UCSD-AML1 (cell line): ENCODE measurements around the gene HPSE2.
A peak's percentile ranks its signal among the peaks of the same experiment; 100 is the strongest.
"Not testable (repeated sequence)": the region's sequence is repeated elsewhere in the genome, so short reads cannot be mapped to it uniquely, and the experiment has no call there.

ENCODE experiments used
- DNase-seq: peaks from one replicate; lab custom pipeline; 2025; ENCODE audit not compliant: unreplicated experiment; lab: John Stamatoyannopoulos, UW

Gene HPSE2

DNA sequence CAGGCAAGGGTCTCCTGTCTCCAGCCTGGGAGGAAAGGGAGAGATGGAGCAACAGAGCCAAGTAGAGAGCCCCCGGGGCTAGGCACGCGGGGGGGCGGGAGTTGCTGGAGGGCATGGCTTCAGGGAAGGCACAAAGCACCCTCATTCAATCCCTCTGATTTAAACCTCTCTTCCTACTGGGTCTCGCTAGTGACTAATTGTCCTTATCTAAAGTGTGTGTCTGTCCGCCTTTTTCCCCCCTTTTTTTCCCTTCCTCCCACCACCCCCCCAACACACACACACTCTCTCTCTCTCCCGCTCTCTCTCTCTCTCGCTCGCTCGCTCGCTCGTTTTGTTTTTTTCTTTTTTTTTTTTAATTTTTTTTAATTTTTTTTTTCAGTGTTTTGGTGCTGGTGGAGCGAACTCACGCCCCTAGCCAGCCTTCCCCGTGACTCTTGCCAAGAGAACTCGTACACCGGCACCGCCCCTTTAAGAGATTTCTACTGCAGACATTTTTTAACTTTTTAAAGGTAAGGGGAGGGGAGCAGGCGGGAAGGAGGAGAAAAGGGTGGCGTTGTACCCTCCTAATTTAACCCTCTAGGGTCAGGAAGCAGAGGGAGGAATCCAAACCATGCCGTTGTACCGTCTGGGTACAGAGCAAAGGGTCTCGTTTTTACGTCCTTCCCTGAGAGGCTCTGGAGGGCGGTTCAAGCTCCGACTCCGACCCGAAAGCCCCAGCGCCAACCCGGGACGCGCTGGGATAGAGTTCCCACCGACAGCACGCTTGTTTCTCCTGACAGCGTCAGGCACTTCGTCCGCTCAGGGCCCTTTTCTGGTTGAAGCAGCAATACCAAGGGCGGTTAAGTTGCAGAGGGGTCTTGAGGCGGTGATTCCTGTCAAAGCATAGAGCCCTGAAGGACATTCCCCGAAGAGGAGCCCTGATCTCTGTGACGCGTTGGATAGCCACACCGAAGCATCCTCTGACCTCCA lies at the start of gene HPSE2:
HPSE2 (minus strand) TSS at position 195 of the 969 bp plus-strand sequence.
- no peak for DNase-seq

GRCh38 chr10:99280472-99280871 lies 44.8 kb upstream of the HPSE2 start:
- no peak for DNase-seq

- DNase-seq = no peak
These were observed 44.0 kb upstream of the HPSE2 start for GRCh38 chr10:99279626-99280111.

DNA sequence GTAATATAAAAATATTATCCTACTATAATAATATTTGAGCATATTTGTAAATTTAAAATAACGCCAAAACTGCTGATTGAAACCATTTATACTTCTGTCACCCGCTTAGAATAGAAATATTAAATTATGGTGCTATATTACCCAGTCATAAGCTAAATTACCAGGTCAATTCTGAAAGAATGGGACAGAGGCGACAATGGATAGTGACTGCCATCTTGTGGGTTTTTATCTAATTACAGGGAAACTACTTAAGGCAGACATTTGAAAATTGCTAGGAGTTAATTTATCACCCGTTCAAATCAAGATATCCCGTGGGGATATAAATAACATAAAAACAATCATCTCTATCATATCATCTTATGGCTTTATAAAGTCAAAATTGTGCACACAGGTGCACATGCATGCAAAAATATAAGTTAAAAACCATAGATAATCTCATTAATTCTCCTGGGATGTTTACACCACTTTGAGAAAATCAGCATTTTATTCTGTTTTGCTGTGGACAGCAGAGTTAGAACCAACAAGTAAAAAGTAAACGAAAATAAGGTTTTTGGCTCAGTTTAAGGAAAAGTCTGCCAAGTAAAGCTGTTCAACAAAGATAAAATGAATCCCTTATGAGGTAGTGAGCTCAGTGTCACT lies 41.3 kb upstream of the HPSE2 start:
- DNase-seq = no peak

DNA sequence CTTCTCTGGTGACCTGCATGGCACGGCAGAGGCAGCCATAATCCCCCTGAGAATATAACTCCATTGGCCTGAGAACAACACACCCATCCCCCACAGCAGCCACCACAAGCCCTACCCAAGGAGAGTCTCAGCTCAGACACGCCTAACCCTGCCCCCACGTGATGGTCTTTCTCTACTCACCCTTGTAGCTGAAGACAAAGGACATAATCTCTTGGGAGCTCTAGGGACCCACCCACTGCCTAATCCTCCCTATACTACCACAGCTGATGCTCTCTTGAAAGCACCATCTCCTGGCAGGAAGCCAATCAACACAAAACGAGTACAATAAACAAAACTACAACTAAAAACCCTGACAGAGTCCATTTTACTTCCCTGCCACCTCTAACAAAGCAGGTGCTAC lies 30.7 kb upstream of the HPSE2 start:
- DNase-seq = no peak

GRCh38 chr10:99248824-99249223 lies 13.2 kb upstream of the HPSE2 start:
- DNase-seq = no peak

- DNase-seq = not testable (repeated sequence)
These were observed 12.2 kb upstream of the HPSE2 start for GRCh38 chr10:99247893-99248292.

GRCh38 chr10:99236627-99237309 lies 1.1 kb upstream of the HPSE2 start:
- no peak for DNase-seq

- no peak for DNase-seq
These were observed 628 bp downstream of the HPSE2 start for GRCh38 chr10:99234791-99235657.

GRCh38 chr10:99234041-99234790 lies 1.4 kb downstream of the HPSE2 start:
- peak; percentile 26 for DNase-seq

GRCh38 chr10:99233689-99234037 lies 2.0 kb downstream of the HPSE2 start:
- DNase-seq = no peak

- DNase-seq = no peak
These were observed 2.5 kb downstream of the HPSE2 start for GRCh38 chr10:99233000-99233688.

DNA sequence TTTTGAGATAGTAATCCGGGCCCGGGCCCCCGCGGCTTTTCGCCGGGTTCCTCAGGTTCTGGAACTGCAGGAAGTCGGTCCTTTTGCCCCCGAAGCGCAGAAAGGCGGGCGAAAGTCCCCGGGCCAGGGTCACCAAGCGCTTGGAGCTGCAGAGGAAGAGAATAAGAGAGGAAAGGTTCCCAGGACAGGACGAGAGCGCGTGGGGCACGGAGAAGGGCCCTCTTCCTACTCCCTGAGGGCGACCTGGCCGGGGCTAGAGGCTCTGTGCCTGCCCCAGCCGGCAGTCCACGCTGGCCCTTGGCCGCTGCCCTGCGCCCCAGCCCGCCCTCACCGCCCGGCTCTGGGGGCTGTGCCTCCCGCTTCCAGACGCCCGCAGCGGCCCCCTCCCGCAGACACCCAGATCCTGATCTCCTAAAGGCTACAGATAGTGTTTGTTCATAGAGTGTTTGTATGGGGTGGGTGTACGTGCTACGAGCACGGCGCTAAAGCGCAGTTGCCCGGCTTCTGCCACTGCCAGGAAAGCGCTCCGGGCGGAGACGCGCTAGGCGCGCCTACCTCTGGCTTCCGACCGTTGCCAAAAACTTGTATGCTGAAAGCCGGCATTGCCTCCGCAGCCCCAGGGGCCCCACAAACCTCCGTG lies 3.2 kb downstream of the HPSE2 start:
- no peak for DNase-seq

DNA sequence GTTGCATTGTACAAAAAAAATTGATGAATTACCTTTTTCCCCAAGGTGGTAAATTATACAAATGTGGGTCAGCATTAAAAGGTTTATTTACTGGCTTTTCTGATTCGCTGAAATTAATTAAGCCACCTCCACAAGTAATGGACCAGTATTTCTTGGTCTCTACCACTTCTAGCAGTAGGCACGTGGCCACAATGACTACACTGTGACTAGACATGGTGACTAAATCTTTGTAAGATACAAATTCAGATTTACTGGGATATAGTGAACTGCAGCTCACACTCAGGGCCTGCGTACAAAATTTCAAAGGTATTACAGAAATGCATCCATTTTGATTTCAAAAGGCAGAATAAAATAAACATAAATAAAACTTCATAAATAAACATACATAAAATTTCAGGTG lies 10.9 kb downstream of the HPSE2 start:
- DNase-seq = no peak

DNA sequence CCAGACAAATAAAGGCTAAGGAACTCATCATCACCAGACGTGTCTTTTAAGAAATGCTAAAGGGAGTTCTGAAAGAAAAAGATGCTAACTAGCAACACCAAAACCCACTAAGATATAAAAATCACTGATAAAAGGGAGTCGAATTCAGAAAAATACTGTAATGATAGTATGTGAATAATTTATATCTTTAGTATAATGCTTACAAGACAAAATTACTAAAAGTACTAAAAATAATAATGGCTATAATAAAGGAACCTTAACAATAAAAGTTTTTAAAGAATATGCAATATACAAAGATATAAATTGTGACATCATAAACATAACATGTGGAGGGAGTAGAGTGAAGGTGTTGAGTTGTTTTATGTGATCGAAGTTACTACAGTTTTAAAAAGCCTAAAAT lies 28.3 kb downstream of the HPSE2 start:
- DNase-seq = no peak

DNA sequence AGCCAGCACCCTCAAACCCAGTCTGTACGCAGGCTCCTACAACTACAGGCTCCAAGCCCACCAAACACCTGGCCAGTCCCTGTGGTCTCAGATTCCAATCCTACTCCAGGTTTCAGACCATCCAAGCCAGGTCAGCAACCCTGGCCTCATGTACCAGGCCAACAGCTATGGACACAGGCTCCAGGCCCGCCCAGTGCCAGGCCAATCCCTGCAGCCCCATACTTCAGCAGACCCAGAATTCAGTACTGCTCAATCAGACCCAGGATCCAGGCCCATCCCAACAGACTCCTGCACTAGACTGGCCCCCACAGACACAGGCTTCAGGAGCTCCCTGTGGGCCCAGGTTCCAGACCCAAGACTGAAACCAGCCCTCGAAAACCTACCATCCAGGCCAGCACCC lies 32.3 kb downstream of the HPSE2 start:
- no peak for DNase-seq

- no peak for DNase-seq
These were observed 62.7 kb downstream of the HPSE2 start for GRCh38 chr10:99172950-99173349.

DNA sequence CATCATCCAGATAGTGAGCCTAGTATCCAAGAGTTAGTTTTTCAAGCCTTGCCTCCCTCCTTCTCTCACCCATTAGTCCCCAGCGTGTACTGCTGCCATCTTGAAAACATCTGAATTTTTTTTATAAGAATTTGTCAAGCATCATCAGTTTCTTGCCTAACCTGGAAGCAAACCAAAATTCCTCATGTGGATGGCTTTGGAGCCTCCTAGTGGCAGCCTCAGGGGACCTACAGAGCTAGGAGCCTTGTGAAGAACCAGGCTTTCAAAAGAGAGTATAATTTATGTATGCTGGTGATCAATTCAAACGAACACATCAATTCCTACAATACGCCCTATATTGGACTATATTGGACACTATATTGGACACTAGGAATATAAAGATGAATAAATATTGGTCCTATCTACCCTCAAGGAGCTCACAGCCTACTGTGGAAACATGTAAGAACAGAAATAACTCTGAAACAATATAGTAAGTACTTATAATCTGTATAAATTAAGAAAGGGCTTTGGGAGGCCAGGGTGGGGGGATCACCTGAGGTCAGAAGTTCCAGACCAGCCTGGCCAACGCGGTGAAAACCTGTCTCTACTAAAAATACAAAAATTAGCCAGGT lies 63.4 kb downstream of the HPSE2 start:
- DNase-seq = peak; percentile 25
